K562 (cell line): Measurements from ENCODE around the gene WDR45. TPM values are rescaled to one million over a fixed set of nuclear protein-coding genes. Genes with fewer than 3 reads are reported as not detected.

Experiments
- ATAC-seq: fragments of 200-7000 bp; cut with Tn5 transposase; 3 replicates; pipeline ENCODE4 v1.9.1; 2020; ENCODE audit warnings: moderate library complexity
- BruUV-seq: library from RNA; stranded (reverse); fragments of 400-500 nt; replicated peaks from 2 replicates; lab custom pipeline; 2021; lab: Mats Ljungman, UMichigan
- CTCF ChIA-PET: fragments of 300-600 bp; formaldehyde crosslinking; extraction: SDS; loops from one replicate; lab custom pipeline; 2021; ENCODE audit warnings: low intra/inter-chr PET ratio; lab: Yijun Ruan, JAX
- POLR2A ChIA-PET: fragments of 300-600, 350-650 bp; sonication (Branson Sonifier 250); formaldehyde crosslinking; extraction: SDS; loops from one replicate; lab custom pipeline; 2021; ENCODE audit warnings: antibody characterized with exemption, inconsistent platforms; lab: Yijun Ruan, JAX
- DNase-seq, 4 experiments: peaks; one replicate each; pipeline versions ENCODE4 v3.0.0 to v3.0.0-alpha.2; 2011 to 2018; ENCODE audit warnings: low spot score in 3 of 4, mixed read lengths in 3 of 4; ENCODE audit errors: extremely low read depth in 1 of 4
- FAIRE-seq: peaks from 2 replicates; lab custom pipeline; 2011; peaks lifted over from hg19 to GRCh38; lab: Jason Lieb, UNC
- H2AFZ ChIP-seq: 2 replicates; pipeline ENCODE4 v1.6.0; 2011; ENCODE audit warnings: low read depth, low read length, control low read depth, inconsistent platforms
- H3K27ac ChIP-seq: fragments of 200-600 bp; 3 replicates; pipeline ENCODE4 v1.8.0; 2011; ENCODE audit warnings: low read depth, mild to moderate bottlenecking, control low read depth, inconsistent platforms, low read length, moderate library complexity, mixed read lengths; ENCODE audit errors: extremely low read depth
- H3K27me3 ChIP-seq, 2 experiments: fragments of 300-600 bp in 1 of 2; 2 replicates in 1 of 2; 3 replicates in 1 of 2; pipeline versions ENCODE4 v1.6.0 to v1.8.0; 2011; ENCODE audit warnings: inconsistent platforms in 2 of 2, low read length in 2 of 2, mild to moderate bottlenecking in 1 of 2, mixed read lengths in 1 of 2, moderate library complexity in 1 of 2; ENCODE audit not compliant: control insufficient read depth in 2 of 2, insufficient read depth in 2 of 2
- H3K36me3 ChIP-seq: fragments of 300-600 bp; 3 replicates; pipeline ENCODE4 v1.8.0; 2011; ENCODE audit warnings: mild to moderate bottlenecking, low read length, inconsistent platforms; ENCODE audit not compliant: control insufficient read depth, insufficient read depth
- H3K4me1 ChIP-seq, 2 experiments: fragments of 200-600 bp in 1 of 2; replicated peaks in 1 of 2; 2 replicates in 1 of 2; 3 replicates in 1 of 2; pipeline versions ENCODE4 v1.5.1 to v1.8.0; 2011; ENCODE audit warnings: inconsistent platforms in 2 of 2, low read length in 2 of 2, mild to moderate bottlenecking in 1 of 2, mixed read lengths in 1 of 2, moderate library complexity in 1 of 2; ENCODE audit not compliant: control insufficient read depth in 2 of 2, insufficient read depth in 2 of 2
- H3K4me2 ChIP-seq: 2 replicates; pipeline ENCODE4 v1.6.1; 2011; ENCODE audit warnings: low read length, control low read depth, inconsistent platforms, mixed read lengths; ENCODE audit not compliant: insufficient read depth
- H3K4me3 ChIP-seq: fragments of 200-600 bp; sonication (generic), shearing (Covaris generic); 2 replicates; pipeline ENCODE4 v1.5.1; 2016; ENCODE audit warnings: control low read depth, inconsistent platforms
- H3K79me2 ChIP-seq: fragments of 200-600 bp; 3 replicates; pipeline ENCODE4 v1.8.0; 2011; ENCODE audit warnings: low read length, inconsistent platforms; ENCODE audit not compliant: control insufficient read depth, insufficient read depth
- H3K9ac ChIP-seq, 2 experiments: 2 replicates each; pipeline versions ENCODE4 v1.6.0 to v1.6.1; 2011; ENCODE audit warnings: low read depth in 2 of 2, low read length in 2 of 2, control low read depth in 1 of 2, inconsistent platforms in 1 of 2, mild to moderate bottlenecking in 1 of 2, mixed read lengths in 1 of 2; ENCODE audit not compliant: insufficient read depth in 1 of 2
- H3K9me1 ChIP-seq: one replicate; pipeline ENCODE4 v1.6.0; 2011; ENCODE audit warnings: inconsistent platforms, mild to moderate bottlenecking, low read length, moderate library complexity; ENCODE audit not compliant: control insufficient read depth, insufficient read depth
- H3K9me3 ChIP-seq: replicated peaks from 2 replicates; pipeline ENCODE4 v1.5.1; 2011; ENCODE audit warnings: low read depth, low read length, inconsistent platforms; ENCODE audit not compliant: control insufficient read depth, insufficient read depth
- H4K20me1 ChIP-seq: replicated peaks from 2 replicates; pipeline ENCODE4 v1.6.1; 2011; ENCODE audit warnings: low read length, inconsistent platforms, mixed read lengths; ENCODE audit not compliant: control insufficient read depth, insufficient read depth
- ERF ChIP-seq: fragments of 450-650 bp; formaldehyde crosslinking; IDR thresholded peaks from 2 replicates; pipeline ENCODE4 v1.4.0; 2020; ENCODE audit warnings: mild to moderate bottlenecking, mixed read lengths
- ETS2 ChIP-seq: IDR thresholded peaks from 2 replicates; pipeline ENCODE4 v1.6.1; 2016; ENCODE audit warnings: borderline replicate concordance, missing genetic modification characterization, mild to moderate bottlenecking, moderate library complexity, missing compliant biosample characterization; ENCODE audit not compliant: poor library complexity, severe bottlenecking
- GABPB2 ChIP-seq: fragments of 250-450 bp; sonication (Bioruptor Pico); conservative IDR thresholded peaks from 2 replicates; pipeline ENCODE4 v1.5.1; 2021; ENCODE audit warnings: mild to moderate bottlenecking
- MCM7 ChIP-seq, 2 experiments: fragments of 450-650 bp; IDR thresholded peaks; 2 replicates each; pipeline ENCODE4 v1.6.1; 2016 to 2018
- PHB ChIP-seq: fragments of 250-450 bp; sonication (Bioruptor Pico); IDR thresholded peaks from 2 replicates; pipeline ENCODE4 v1.5.0; 2021
- POLR2AphosphoS5 ChIP-seq: IDR thresholded peaks from 2 replicates; pipeline ENCODE4 v1.6.1; 2011; ENCODE audit warnings: mild to moderate bottlenecking, low read depth, low read length, moderate library complexity; ENCODE audit not compliant: control insufficient read depth, insufficient read depth
- RCOR1 ChIP-seq, 2 experiments: IDR thresholded peaks; 2 replicates each; pipeline ENCODE4 v1.6.1; 2012; ENCODE audit warnings: low read depth in 2 of 2, low read length in 2 of 2, borderline replicate concordance in 1 of 2, improper control_type of control experiment in 1 of 2
- SMARCB1 ChIP-seq: IDR thresholded peaks from 2 replicates; pipeline ENCODE4 v1.6.1; 2011; ENCODE audit warnings: improper control_type of control experiment, low read depth; ENCODE audit not compliant: insufficient read length
- SP1 ChIP-seq: sonication (generic); formaldehyde crosslinking; IDR thresholded peaks from 2 replicates; pipeline ENCODE4 v1.8.1; 2022; ENCODE audit warnings: mild to moderate bottlenecking, missing genetic modification reagents
- TCF7L2 ChIP-seq: fragments of 150-350 bp; IDR thresholded peaks from 2 replicates; pipeline ENCODE4 v1.6.1; 2016; ENCODE audit warnings: low read depth, mild to moderate bottlenecking, low read length, moderate library complexity
- U2AF1 ChIP-seq: fragments of 200-400 bp; formaldehyde crosslinking; optimal IDR thresholded peaks from 2 replicates; pipeline ENCODE3; 2017; ENCODE audit warnings: mild to moderate bottlenecking, low read depth, low read length, moderate library complexity
- ZNF551 ChIP-seq: fragments of 250-450 bp; sonication (Bioruptor Pico); IDR thresholded peaks from 2 replicates; pipeline ENCODE4 v1.5.0; 2021; ENCODE audit warnings: mild to moderate bottlenecking, moderate library complexity
- ZNF586 ChIP-seq: fragments of 450-650 bp; formaldehyde crosslinking; conservative IDR thresholded peaks from 2 replicates; pipeline ENCODE4 v1.4.0; 2020; ENCODE audit warnings: mild to moderate bottlenecking, moderate library complexity
- WGBS: fragments of 100-300 bp; shearing (Covaris generic); methylation state at CpG from one replicate; pipeline ENCODE4 v1.1.6; 2016; ENCODE audit warnings: low coverage, mixed read lengths; ENCODE audit not compliant: insufficient coverage; ENCODE audit errors: missing lambda C conversion rate; 5-methylcytosine and 5-hydroxymethylcytosine counted together
- in situ Hi-C: fragments of 300-500 bp; cut with MboI; formaldehyde crosslinking; loops from 4 replicates; pipeline ENCODE4 v1.15.0; 2018; ENCODE audit warnings: inconsistent platforms, mixed read lengths
- intact Hi-C: fragments of 100-400 bp; cut with micrococcal nuclease; formaldehyde crosslinking; loops from 2 replicates; pipeline ENCODE4 v1.14.2; 2022
- polyA plus RNA-seq, 8 experiments: library from polyadenylated mRNA; depleted of rRNA in 4 of 8; stranded (reverse) in 5 of 8; unstranded in 3 of 8; fragments of >200 nt; fragmentation: Nextera tagmentation in 2 of 8; fragmentation: Illumina TruSeq in 1 of 8; extraction: Ambion mirVana in 2 of 8; extraction: Trizol in 1 of 8; gene quantifications; 2 replicates each; pipeline versions ENCODE4 v1.2.1 to v1.2.3, GENCODE V29; 2011 to 2014; ENCODE audit warnings: inconsistent platforms in 1 of 8, missing spikeins in 1 of 8
- total RNA-seq, 7 experiments: library from RNA; depleted of rRNA in 6 of 7; stranded (reverse); fragments of >200 nt in 6 of 7; fragmentation: Illumina TruSeq in 2 of 7; extraction: Trizol in 2 of 7; gene quantifications; 2 replicates each; pipeline versions ENCODE4 v1.2.1 to v1.2.3, GENCODE V29; 2011 to 2021; ENCODE audit warnings: low replicate concordance in 1 of 7
- TF ChIP-seq, protein P1 (sequence below): fragments of 200-800 bp; sonication (Bioruptor generic); IDR thresholded peaks from 2 replicates; pipeline ENCODE4 v1.6.1; 2017; ENCODE audit warnings: missing genetic modification characterization, missing compliant biosample characterization
- TF ChIP-seq, protein P2 (sequence below), 2 experiments: IDR thresholded peaks; 2 replicates each; pipeline ENCODE4 v1.6.1; 2011; ENCODE audit warnings: borderline replicate concordance in 1 of 2, control low read depth in 1 of 2, low read depth in 1 of 2, low read length in 1 of 2, mild to moderate bottlenecking in 1 of 2, mixed read lengths in 1 of 2, moderate library complexity in 1 of 2; ENCODE audit not compliant: insufficient read depth in 1 of 2, insufficient read length in 1 of 2, poor library complexity in 1 of 2, severe bottlenecking in 1 of 2; ENCODE audit errors: extremely low read depth in 1 of 2
- TF ChIP-seq, protein P3 (sequence below): sonication (generic); formaldehyde crosslinking; IDR thresholded peaks from 2 replicates; pipeline ENCODE4 v1.8.1; 2022; ENCODE audit warnings: missing genetic modification reagents
- TF ChIP-seq, protein P4 (sequence below): sonication (generic); formaldehyde crosslinking; IDR thresholded peaks from 2 replicates; pipeline ENCODE4 v1.8.1; 2023; ENCODE audit warnings: mild to moderate bottlenecking, missing genetic modification reagents

WDR45 gene
- total and polyA plus RNA-seq, 9 of the 15 experiments (the other 6 are each of a cell fraction or from before 2014, with no cell fraction given) = 19.4 to 136 (median 59.7) TPM

DNA sequence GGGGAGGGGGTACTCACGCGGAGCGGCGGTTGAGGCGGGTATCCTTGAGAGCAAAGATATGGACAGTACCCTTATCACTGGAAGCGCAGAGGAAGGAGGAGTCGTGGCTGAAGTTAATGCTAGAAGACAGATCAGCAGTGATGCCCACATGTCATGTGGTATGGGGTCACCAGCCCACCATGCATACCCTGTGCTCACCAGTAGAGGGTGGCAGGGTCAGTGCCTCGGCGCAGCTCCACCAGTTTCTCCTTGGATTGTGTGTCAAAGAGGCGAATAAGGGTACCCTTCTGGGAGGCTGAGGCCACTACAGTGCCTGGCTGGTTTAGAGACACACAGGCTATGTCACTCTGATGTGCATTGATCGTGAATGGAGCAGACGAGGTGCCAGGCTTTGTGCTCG, 4.3 kb downstream of the WDR45 start:
- intact Hi-C loops = no loop called here
- DNase-seq (no peak), FAIRE-seq (no peak), ATAC-seq (no peak)
- Histone ChIP-seq H3K27ac (no peak overlapping the region), H3K4me3 (no peak overlapping the region), H3K9me3 (no peaks in the 10 kb centered on the region), H3K27me3 (no peaks in the 10 kb centered on the region), H3K9ac (no peak overlapping the region), H3K4me1 (peaks cover 3 to 39% of the 10 kb centered on the region in 2 experiments; a peak in 3 of 5 replicates), H2AFZ (no peak overlapping the region), H3K9me1 (no peaks in the 10 kb centered on the region), H3K36me3 (peaks cover 29% of the 10 kb centered on the region; the same call in 2 of the 3 replicates), H3K4me2 (no peak overlapping the region), H3K79me2 (peaks cover 13% of the 10 kb centered on the region), H4K20me1 (no peaks in the 10 kb centered on the region)
- ChIA-PET POLR2A (interaction anchor here (1.0 kb wide), 1 partner anchor 10 kb away, joined by 4 read pairs; no protein-coding TSS in a partner anchor), CTCF (no interaction called here)
- BruUV-seq = TSS peak; percentile 10
- 77% methylated on average over 4 of the region's 13 CpGs for WGBS
- in situ Hi-C loops = no loop called here
- TF ChIP-seq ETS2 (tag) (no peak), PHB (CRISPR knock-in tag) (no peak), SP1 (CRISPR knock-in tag) (no peak), POLR2AphosphoS5 (no peak), MCM7 (IDR thresholded peaks at IDR 0.05) (no peak), U2AF1 (no peak), ZNF586 (CRISPR knock-in tag) (no peak), RCOR1 (IDR thresholded peaks at IDR 0.05; ENCODE audit: borderline replicate concordance in 1 of 2, low read depth in 2 of 2, low read length in 2 of 2) (no peak), TCF7L2 (no peak), ERF (CRISPR knock-in tag) (no peak), GABPB2 (CRISPR knock-in tag) (no peak), ZNF551 (no peak), SMARCB1 (no peak)
- TF ChIP-seq, protein P1, sequence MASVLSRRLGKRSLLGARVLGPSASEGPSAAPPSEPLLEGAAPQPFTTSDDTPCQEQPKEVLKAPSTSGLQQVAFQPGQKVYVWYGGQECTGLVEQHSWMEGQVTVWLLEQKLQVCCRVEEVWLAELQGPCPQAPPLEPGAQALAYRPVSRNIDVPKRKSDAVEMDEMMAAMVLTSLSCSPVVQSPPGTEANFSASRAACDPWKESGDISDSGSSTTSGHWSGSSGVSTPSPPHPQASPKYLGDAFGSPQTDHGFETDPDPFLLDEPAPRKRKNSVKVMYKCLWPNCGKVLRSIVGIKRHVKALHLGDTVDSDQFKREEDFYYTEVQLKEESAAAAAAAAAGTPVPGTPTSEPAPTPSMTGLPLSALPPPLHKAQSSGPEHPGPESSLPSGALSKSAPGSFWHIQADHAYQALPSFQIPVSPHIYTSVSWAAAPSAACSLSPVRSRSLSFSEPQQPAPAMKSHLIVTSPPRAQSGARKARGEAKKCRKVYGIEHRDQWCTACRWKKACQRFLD = no peak
- TF ChIP-seq, protein P2, sequence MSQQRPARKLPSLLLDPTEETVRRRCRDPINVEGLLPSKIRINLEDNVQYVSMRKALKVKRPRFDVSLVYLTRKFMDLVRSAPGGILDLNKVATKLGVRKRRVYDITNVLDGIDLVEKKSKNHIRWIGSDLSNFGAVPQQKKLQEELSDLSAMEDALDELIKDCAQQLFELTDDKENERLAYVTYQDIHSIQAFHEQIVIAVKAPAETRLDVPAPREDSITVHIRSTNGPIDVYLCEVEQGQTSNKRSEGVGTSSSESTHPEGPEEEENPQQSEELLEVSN (IDR thresholded peaks at IDR 0.05; ENCODE audit: borderline replicate concordance in 1 of 2, extremely low read depth in 1 of 2, insufficient read depth in 1 of 2, insufficient read length in 1 of 2, low read depth in 1 of 2, low read length in 1 of 2, poor library complexity in 1 of 2, severe bottlenecking in 1 of 2) = no peak
- TF ChIP-seq, protein P3, sequence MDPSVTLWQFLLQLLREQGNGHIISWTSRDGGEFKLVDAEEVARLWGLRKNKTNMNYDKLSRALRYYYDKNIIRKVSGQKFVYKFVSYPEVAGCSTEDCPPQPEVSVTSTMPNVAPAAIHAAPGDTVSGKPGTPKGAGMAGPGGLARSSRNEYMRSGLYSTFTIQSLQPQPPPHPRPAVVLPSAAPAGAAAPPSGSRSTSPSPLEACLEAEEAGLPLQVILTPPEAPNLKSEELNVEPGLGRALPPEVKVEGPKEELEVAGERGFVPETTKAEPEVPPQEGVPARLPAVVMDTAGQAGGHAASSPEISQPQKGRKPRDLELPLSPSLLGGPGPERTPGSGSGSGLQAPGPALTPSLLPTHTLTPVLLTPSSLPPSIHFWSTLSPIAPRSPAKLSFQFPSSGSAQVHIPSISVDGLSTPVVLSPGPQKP (CRISPR knock-in tag) = no peak
- TF ChIP-seq, protein P4, sequence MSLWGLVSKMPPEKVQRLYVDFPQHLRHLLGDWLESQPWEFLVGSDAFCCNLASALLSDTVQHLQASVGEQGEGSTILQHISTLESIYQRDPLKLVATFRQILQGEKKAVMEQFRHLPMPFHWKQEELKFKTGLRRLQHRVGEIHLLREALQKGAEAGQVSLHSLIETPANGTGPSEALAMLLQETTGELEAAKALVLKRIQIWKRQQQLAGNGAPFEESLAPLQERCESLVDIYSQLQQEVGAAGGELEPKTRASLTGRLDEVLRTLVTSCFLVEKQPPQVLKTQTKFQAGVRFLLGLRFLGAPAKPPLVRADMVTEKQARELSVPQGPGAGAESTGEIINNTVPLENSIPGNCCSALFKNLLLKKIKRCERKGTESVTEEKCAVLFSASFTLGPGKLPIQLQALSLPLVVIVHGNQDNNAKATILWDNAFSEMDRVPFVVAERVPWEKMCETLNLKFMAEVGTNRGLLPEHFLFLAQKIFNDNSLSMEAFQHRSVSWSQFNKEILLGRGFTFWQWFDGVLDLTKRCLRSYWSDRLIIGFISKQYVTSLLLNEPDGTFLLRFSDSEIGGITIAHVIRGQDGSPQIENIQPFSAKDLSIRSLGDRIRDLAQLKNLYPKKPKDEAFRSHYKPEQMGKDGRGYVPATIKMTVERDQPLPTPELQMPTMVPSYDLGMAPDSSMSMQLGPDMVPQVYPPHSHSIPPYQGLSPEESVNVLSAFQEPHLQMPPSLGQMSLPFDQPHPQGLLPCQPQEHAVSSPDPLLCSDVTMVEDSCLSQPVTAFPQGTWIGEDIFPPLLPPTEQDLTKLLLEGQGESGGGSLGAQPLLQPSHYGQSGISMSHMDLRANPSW = no peak
